NCI-H510A (cell line): ENCODE measurements around the gene LTBP1.
"Not testable (repeated sequence)": the region's sequence is repeated elsewhere in the genome, so short reads cannot be mapped to it uniquely, and the experiment has no call there.

Experiments
- DNase-seq: peaks from one replicate; lab custom pipeline; 2025; lab: John Stamatoyannopoulos, UW

Gene LTBP1

DNA sequence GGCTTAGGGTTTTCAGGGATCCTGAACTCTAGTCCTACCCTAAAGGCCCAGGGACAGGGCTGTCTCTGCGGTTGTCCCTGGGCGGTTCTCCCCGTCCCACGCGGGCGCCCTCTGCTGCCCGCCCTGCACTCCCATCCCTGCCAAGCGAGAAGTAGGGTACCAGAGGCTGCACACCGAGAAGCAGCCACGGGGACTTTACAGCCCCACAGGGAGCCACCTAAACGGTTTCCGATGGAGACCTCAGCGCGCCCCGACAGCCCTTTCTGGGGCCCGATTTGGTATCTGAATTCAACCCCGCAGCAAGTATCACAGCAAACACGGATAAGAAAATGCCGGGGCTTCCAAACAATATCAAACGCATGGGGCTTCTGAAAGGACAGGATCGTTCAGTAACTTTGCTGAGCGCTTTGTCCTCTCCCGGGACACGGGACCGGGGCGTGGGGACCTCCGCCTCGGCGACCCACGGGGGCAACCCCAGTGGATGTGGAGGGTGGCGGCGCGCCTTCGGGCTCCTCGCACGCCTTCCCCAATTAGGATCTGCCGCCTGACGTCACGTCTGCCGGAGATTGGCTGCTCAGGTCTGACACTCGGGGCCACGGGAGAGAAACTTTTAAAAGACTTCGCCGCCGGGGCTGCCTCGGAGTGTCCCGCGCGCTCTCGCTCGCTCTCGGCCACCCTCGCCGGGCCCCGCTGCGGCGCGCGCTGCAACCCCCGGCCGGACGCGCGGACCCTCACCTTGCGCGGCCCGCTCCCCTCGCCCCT is at the start of gene LTBP1:
Gene LTBP1, plus strand, starts transcription at position 640 of the 762 bp plus-strand sequence. CDS start 372 bp downstream, outside the sequence.
- DNase-seq, result no peak

DNA sequence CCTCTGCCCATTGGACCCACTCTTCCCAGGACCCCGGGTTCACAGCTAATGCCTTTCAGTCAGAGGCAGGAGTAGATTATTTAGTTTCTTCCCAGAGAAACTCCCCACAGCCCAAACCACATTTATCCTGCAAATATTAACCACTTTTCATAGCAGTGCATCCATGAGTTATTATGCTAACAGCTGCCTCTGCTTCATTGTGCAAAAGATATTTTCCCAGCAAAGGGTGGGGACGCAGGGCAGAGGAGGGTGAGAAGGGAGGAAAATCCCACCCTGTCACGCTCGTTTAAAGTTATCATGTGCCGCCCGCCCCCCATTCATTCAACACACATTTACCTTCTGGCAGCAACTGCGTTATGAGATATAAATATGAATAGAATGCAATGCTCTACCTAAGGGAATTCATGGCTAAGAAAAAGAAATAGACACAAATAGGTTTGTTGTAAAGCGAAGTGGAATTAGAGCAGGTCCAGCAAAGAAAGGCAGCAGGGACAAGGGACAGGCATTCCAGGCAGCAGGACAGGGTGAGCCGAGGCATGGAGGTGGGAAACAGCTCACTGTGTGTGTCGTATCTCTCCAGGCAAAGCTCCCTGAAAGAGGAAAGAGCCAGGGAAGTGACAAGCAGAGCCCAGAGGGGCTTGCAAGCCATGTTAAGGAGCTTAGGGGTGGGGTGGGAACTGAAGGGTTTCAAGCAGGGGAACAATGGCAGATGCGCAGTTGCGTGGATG is 46.3 kb upstream of the LTBP1 start:
- no peak for DNase-seq

DNA sequence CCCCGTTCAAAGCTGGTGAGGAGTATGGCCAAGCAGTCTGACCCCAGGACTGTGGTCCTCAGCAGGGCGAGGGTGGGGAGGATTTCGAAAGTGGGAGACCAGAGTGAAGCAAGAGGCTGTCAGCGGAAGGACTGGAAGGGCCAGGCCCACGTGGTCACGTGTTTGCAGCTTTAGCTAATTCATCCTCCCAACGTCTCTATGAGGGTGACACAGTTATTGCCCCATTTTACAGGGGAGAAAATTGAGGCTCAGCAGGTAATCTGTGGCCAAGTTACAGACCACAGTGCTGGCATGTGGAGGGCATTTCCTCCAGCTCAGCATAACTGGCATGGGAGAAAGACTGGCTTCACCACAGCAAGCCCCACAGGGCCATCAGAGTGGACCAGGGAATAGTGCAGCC is 45.4 kb upstream of the LTBP1 start:
- DNase-seq, result no peak

- no peak for DNase-seq
Measured at GRCh38 chr2:32902174-32902573, 44.6 kb upstream of the LTBP1 start.

GRCh38 chr2:32902986-32903385 is 43.8 kb upstream of the LTBP1 start:
- DNase-seq, result no peak

DNA sequence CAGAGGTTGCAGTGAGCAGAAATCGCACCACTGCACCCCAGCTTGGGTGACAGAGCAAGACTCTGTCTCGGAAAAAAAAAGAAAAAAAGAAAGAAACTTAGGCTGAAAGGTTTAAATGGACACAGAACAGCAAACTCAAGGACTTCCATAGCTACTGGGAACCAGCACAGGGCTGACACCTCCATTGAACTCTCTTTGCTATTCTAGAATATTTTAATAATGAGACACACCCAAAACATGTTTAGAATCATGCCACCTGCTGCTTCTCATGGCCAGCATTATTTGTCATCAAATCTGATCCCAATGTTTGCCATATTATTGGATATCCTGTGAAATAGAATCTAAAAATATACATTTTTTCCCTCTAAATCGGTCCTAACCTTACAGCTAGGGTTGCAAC is 42.7 kb upstream of the LTBP1 start:
- no peak for DNase-seq

- no peak for DNase-seq
Measured at GRCh38 chr2:32904751-32905150, 42.0 kb upstream of the LTBP1 start.

DNA sequence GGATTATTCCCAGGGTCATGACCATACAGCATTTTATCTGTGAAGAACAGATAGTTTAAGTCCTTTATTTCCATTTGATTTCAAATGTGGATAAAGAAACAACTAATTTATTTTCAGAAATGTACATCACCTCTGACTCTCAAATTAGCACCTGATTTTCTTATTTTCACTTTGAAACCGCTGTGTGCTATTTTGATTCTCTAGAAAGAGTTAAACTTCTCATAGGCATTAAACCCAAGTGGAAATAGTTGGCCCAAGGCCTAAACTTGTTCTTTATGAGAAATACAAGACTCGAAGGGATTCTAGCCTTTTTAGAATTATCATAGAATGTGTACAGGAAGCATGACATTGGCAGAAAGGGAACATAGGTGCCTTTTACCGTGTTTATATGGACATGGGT is 41.5 kb upstream of the LTBP1 start:
- DNase-seq, result no peak

GRCh38 chr2:32910883-32911598 is 35.7 kb upstream of the LTBP1 start:
- DNase-seq, result no peak

GRCh38 chr2:32915694-32916093 is 31.1 kb upstream of the LTBP1 start:
- DNase-seq, result no peak

- no peak for DNase-seq
Measured at GRCh38 chr2:32918774-32919173, 28.0 kb upstream of the LTBP1 start.

GRCh38 chr2:32919901-32920300 is 26.9 kb upstream of the LTBP1 start:
- not testable (repeated sequence) for DNase-seq

DNA sequence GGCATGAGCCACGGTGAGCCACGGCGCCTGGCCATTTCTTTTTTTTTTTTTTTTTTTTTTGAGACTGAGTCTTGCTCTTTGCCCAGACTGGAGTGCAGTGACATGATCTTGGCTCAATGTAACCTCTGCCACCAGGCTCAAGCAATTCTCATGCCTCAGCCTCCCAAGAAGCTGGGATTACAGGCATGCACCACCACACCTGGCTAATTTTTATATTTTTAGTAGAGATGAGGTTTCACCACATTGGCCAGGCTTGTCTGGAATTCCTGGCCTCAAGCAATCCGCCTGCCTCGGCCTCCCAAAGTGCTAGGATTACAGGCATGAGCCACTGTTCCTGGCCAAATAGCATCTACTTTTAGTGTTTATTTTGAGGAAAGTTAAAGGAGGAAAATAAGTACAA is 25.3 kb upstream of the LTBP1 start:
- not testable (repeated sequence) for DNase-seq

DNA sequence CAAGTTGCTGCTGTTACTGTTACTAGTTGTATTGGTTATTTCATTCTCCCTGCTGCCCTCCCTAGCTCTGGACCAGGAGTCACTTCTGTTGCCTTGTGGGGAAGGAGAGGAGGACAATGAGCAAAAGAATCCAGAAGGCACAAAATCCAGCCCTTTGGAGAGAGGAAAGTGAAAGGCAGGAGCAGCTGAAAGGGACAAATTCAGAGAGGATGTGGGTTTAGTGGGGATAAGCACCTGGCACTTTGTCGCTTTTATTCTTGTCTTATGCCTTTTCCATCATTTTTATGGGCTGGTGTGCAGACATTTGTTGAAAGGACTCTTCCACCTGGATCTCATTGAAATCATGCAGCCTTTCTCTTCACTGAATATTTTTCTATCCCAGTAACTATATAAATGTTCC is 24.3 kb upstream of the LTBP1 start:
- no peak for DNase-seq

DNA sequence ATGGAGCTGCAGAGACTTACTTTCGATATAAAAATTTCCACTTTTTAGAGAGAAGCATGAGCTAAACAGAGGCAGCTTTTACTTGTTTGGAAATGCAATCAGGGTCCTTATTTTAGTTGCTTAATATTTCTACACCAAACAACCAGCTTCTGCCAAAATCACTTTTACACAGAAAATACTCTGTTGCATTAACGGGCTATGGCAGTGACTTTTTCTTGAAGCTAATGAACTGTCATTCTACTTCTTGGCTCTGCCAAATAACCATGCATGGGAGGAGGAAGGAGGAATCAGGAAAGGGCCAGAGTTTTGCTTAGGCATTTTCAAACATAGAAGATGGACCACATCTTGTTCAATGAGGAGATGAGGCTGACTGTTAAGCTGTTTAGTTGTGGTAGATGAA is 23.6 kb upstream of the LTBP1 start:
- DNase-seq, result no peak

DNA sequence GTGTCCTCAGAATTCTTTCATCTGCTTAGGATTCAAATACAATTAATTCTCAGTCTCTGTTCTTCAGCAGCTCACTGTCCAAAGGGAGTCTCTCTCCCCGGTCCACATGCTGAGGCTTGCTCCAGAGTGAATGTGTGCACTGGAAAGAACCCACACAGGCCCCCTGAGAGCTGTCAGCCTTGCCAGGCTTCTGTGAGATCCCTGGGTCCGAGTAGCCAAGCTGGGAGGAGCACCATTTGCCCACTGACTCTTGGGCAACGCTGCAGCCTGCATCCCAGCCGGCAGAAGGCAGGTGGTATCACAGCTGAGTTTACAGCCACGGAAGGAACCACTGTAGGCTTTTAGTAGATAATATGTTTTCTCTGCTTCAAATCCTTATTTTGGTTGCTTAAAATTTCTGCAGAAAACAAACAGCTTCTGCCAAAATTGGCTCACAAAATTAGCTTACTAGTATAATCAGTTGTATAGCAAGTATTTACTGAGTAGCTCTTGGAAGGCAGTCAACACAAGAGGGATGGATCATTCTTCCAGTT is 21.4 kb upstream of the LTBP1 start:
- DNase-seq, result no peak

DNA sequence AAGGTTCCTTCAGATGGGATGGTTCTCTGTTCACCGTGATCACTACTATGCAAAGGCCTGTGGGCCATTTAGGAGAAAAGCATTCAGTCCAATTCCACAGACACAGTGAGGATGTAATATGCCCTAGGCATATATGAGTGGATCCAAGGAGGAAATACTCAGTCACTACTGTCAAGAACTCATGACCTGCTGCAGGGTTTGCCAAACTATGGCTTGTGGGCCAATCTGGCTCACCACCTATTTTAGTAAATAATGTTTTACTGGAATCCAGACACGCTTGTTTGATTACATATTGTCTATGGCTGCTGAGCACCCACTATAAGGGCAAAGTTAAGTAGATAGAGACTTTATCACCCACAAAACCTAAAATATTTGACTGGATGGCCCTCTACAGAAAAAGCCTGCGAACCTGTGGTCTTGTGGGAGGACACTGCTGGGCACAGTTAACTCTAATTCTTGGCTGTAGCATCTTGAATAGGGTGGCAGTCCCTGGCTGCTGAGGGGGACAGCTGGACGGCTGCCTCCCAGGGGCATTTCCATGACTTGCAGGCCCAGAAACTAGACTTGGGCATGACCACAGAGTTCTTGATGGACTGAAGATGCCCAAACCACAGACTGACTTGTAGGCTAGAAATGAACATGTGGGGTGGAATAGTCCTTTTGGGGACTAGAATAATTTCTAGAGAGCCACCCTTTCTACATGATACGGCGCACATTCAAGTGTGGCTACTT is 20.6 kb upstream of the LTBP1 start:
- DNase-seq, result no peak

GRCh38 chr2:32926708-32927084 is 20.1 kb upstream of the LTBP1 start:
- DNase-seq, result no peak

DNA sequence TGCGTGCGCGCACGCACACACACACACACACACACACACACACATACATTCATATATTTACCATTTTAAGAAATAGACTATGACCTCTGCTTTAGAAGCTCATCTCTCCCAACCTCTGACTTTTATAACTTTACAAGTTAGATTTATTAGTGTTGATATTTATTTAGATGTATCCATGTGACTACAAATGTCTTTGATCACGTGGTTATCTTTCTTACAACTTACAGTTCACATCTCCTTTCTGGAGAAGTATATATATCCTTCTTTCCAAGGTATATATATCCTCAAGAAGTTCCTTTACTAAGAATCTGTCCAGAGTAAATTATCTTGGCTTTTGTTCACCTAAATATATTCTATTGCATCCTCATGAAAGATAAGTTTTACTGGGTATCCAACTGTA is 16.3 kb upstream of the LTBP1 start:
- DNase-seq, result no peak

GRCh38 chr2:32931519-32931918 is 15.2 kb upstream of the LTBP1 start:
- DNase-seq, result no peak

DNA sequence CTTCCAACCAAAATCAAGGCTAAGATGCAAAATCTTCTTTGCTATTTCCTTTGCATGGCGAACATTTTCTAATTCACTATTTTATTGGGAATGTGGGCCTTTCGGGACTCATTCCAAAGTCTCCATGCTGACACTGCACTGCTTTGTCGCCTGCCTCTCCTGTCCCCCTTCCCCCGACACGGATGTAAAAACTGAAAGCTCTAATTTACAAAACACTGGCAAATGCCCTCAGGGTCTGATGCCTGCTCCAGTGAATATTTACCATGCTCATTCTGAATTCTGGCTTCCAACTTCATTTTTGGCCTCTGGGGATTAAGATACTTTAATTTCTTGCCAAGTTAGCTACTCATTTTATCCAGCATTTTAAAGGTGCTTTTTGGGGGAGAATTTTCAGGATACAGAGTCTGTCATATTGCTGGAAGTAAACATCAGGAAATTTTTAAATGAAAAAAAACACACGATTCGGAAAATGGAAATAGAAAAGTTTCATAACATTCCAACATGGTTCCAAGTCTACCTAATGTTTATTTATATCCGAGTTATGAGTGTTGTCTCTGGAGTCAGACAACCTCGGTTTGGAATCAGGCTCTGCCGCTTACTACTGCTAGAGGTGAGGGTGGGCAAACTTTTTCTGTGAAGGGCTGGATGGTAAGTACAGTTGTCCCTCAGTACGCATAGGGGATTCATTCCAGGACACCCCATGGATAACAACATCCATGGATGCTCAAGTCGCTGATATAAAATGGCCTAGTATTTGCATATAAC is 14.6 kb upstream of the LTBP1 start:
- DNase-seq, result no peak
